Caco-2 (cell line): ENCODE results near the gene ARHGAP4. TPM values are rescaled to one million over a fixed set of nuclear protein-coding genes. Genes with fewer than 3 reads are reported as not detected.

Experiments used
- BruUV-seq: library from RNA; stranded (reverse); fragments of 400-500 nt; replicated peaks from 2 replicates; lab custom pipeline; 2021; lab: Mats Ljungman, UMichigan
- CTCF ChIA-PET: fragments of 300-600 bp; sonication (Branson Sonifier 250); formaldehyde crosslinking; loops from one replicate; lab custom pipeline; 2022; ENCODE audit warnings: antibody characterized with exemption; lab: Charles Lee
- POLR2A ChIA-PET: fragments of 300-600 bp; sonication (Branson Sonifier 250); formaldehyde crosslinking; loops from one replicate; lab custom pipeline; 2022; ENCODE audit warnings: antibody characterized with exemption; lab: Charles Lee
- DNase-seq, 2 experiments: peaks; one replicate each; pipeline versions ENCODE4 v3.0.0 to v3.0.0-alpha.2; 2020 to 2022
- H3K27me3 ChIP-seq: replicated peaks from 2 replicates; pipeline ENCODE4 v1.6.0; 2011; ENCODE audit warnings: low read length; ENCODE audit not compliant: control insufficient read depth, insufficient read depth
- H3K36me3 ChIP-seq: 2 replicates; pipeline ENCODE4 v1.5.1; 2011; ENCODE audit warnings: low read length; ENCODE audit not compliant: control insufficient read depth, insufficient read depth
- H3K4me1 ChIP-seq: fragments of 250-450 bp; sonication (Bioruptor Pico); 2 replicates; pipeline ENCODE4 v1.5.1; 2020; ENCODE audit warnings: mild to moderate bottlenecking
- H3K4me3 ChIP-seq: 2 replicates; pipeline ENCODE4 v1.5.1; 2011; ENCODE audit warnings: low read depth, mild to moderate bottlenecking, control low read depth, low read length
- H3K9me3 ChIP-seq: fragments of 250-450 bp; sonication (Bioruptor Pico); 2 replicates; pipeline ENCODE4 v1.5.1; 2020; ENCODE audit warnings: mild to moderate bottlenecking, moderate library complexity
- H3K27ac Mint-ChIP-seq: one replicate; pipeline ENCODE4 v1.8.0; 2022; ENCODE audit warnings: mixed read lengths; ENCODE audit not compliant: unreplicated experiment
- H3K27me3 Mint-ChIP-seq: one replicate; pipeline ENCODE4 v1.8.0; 2022; ENCODE audit warnings: mixed read lengths; ENCODE audit not compliant: insufficient read depth, unreplicated experiment
- H3K36me3 Mint-ChIP-seq: one replicate; pipeline ENCODE4 v1.8.0; 2022; ENCODE audit warnings: mild to moderate bottlenecking, mixed read lengths; ENCODE audit not compliant: insufficient read depth, unreplicated experiment
- H3K4me1 Mint-ChIP-seq: one replicate; pipeline ENCODE4 v1.8.0; 2022; ENCODE audit warnings: low read depth, mixed read lengths; ENCODE audit not compliant: unreplicated experiment
- H3K4me3 Mint-ChIP-seq: one replicate; pipeline ENCODE4 v1.8.0; 2022; ENCODE audit warnings: mild to moderate bottlenecking, moderate library complexity, mixed read lengths; ENCODE audit not compliant: unreplicated experiment
- H3K9me3 Mint-ChIP-seq: one replicate; pipeline ENCODE4 v1.8.0; 2022; ENCODE audit warnings: mixed read lengths; ENCODE audit not compliant: unreplicated experiment
- CTCF ChIP-seq, 2 experiments: fragments of 200-600 bp in 1 of 2; IDR thresholded peaks; 1 replicate in 1 of 2; 2 replicates in 1 of 2; pipeline versions ENCODE4 v1.5.1 to v1.8.0; 2011 to 2022; ENCODE audit warnings: antibody characterized with exemption in 1 of 2, control low read depth in 1 of 2, inconsistent platforms in 1 of 2, low read depth in 1 of 2, low read length in 1 of 2, mild to moderate bottlenecking in 1 of 2, moderate library complexity in 1 of 2; ENCODE audit not compliant: insufficient read depth in 1 of 2, severe bottlenecking in 1 of 2, unreplicated experiment in 1 of 2
- intact Hi-C: fragments of 100-400 bp; cut with micrococcal nuclease; formaldehyde crosslinking; loops from one replicate; pipeline ENCODE4 v1.10.0; 2022; ENCODE audit not compliant: unreplicated experiment
- total RNA-seq: library from RNA; stranded (reverse); gene quantifications from 2 replicates; pipeline ENCODE4 v1.2.3, GENCODE V29; 2022

ARHGAP4 gene
- total RNA-seq, 1 experiment from 2014 or later = 15.7 TPM

- no peak for TF ChIP-seq CTCF (IDR thresholded peaks at IDR 0.05; ENCODE audit: insufficient read depth in 1 of 2, low read depth in 1 of 2, low read length in 1 of 2, severe bottlenecking in 1 of 2, unreplicated experiment in 1 of 2)
- Histone ChIP-seq H3K9me3 (no peaks in the 10 kb centered on the region), H3K4me3 (no peak overlapping the region), H3K4me1 (peaks cover 14% of the 10 kb centered on the region; the same call in 1 of the 2 replicates), H3K27me3 (no peaks in the 10 kb centered on the region), H3K36me3 (no peaks in the 10 kb centered on the region)
- POLR2A ChIA-PET = no interaction called here
- BruUV-seq = no TSS peak
- DNase-seq = no peak
- peak overlapping the region; percentile 67 for H3K27ac Mint-ChIP-seq
- H3K27me3 Mint-ChIP-seq = no peaks in the 10 kb centered on the region
- H3K4me3 Mint-ChIP-seq = peak overlapping the region; percentile 42
- CTCF ChIA-PET = no interaction called here
- H3K9me3 Mint-ChIP-seq = no peaks in the 10 kb centered on the region
- no peaks in the 10 kb centered on the region for H3K4me1 Mint-ChIP-seq
- no peaks in the 10 kb centered on the region for H3K36me3 Mint-ChIP-seq
- intact Hi-C loops = loop anchor here (10.0 kb wide), 1 partner anchor 68 kb away; no protein-coding TSS in a partner anchor
These were observed 43.5 kb downstream of the ARHGAP4 start for GRCh38 chrX:153882557-153882956.

- no peaks in the 10 kb centered on the region for H3K36me3 Mint-ChIP-seq
- DNase-seq = peak; percentile 54 to 84
- H3K4me3 Mint-ChIP-seq = peak overlapping the region; percentile 42
- H3K4me1 Mint-ChIP-seq = no peaks in the 10 kb centered on the region
- no peaks in the 10 kb centered on the region for H3K27me3 Mint-ChIP-seq
- H3K27ac Mint-ChIP-seq = peak overlapping the region; percentile 67
- intact Hi-C loops = loop anchor here (10.0 kb wide), 1 partner anchor 67 kb away; no protein-coding TSS in a partner anchor
- ChIA-PET POLR2A (no interaction called here), CTCF (no interaction called here)
- Histone ChIP-seq H3K9me3 (no peaks in the 10 kb centered on the region), H3K4me3 (no peak overlapping the region), H3K27me3 (no peaks in the 10 kb centered on the region), H3K36me3 (no peaks in the 10 kb centered on the region), H3K4me1 (peaks cover 14% of the 10 kb centered on the region; the same call in 1 of the 2 replicates)
- H3K9me3 Mint-ChIP-seq = no peaks in the 10 kb centered on the region
- TF ChIP-seq CTCF (IDR thresholded peaks at IDR 0.05; ENCODE audit: insufficient read depth in 1 of 2, low read depth in 1 of 2, low read length in 1 of 2, severe bottlenecking in 1 of 2, unreplicated experiment in 1 of 2) = no peak
- BruUV-seq = no TSS peak
These were observed 44.0 kb downstream of the ARHGAP4 start for GRCh38 chrX:153882086-153882498.

GRCh38 chrX:153881281-153881680 is 44.8 kb downstream of the ARHGAP4 start:
- ChIA-PET POLR2A (no interaction called here), CTCF (no interaction called here)
- no peak for DNase-seq
- Mint-ChIP-seq H3K27ac (no peak overlapping the region), H3K36me3 (no peaks in the 10 kb centered on the region), H3K4me1 (no peaks in the 10 kb centered on the region), H3K9me3 (no peaks in the 10 kb centered on the region), H3K4me3 (no peak overlapping the region), H3K27me3 (no peaks in the 10 kb centered on the region)
- Histone ChIP-seq H3K4me1 (peaks cover 14% of the 10 kb centered on the region; the same call in 1 of the 2 replicates), H3K27me3 (no peaks in the 10 kb centered on the region), H3K4me3 (no peak overlapping the region), H3K9me3 (no peaks in the 10 kb centered on the region), H3K36me3 (no peaks in the 10 kb centered on the region)
- BruUV-seq = no TSS peak
- no peak for TF ChIP-seq CTCF (IDR thresholded peaks at IDR 0.05; ENCODE audit: insufficient read depth in 1 of 2, low read depth in 1 of 2, low read length in 1 of 2, severe bottlenecking in 1 of 2, unreplicated experiment in 1 of 2)
- intact Hi-C loops = loop anchor here (10.0 kb wide), 1 partner anchor 66 kb away; no protein-coding TSS in a partner anchor
